CD4-positive, alpha-beta T cell treated with Interferon gamma for 1 hour (primary cell): Measurements from ENCODE around the gene HSPA1L.

Experiments used
- DNase-seq: peaks from one replicate; pipeline ENCODE4 v3.0.0-alpha.2; 2020

Gene HSPA1L

GRCh38 chr6:31762878-31763618 lies 52.0 kb downstream of the HSPA1L start:
- no peak for DNase-seq

GRCh38 chr6:31762356-31762755 lies 52.7 kb downstream of the HSPA1L start, which contains the start of gene SAPCD1:
TSS of gene SAPCD1 (plus strand) at chr6:31762656. CDS start at chr6:31763055, 399 bp downstream.
- DNase-seq, result no peak

GRCh38 chr6:31761343-31761742 lies 53.7 kb downstream of the HSPA1L start:
- DNase-seq, result no peak

GRCh38 chr6:31760790-31761189 lies 54.3 kb downstream of the HSPA1L start:
- no peak for DNase-seq
